ENCODE measurements around the gene MAPK7. TPM values are rescaled to one million over a fixed set of nuclear protein-coding genes. Genes with fewer than 3 reads are reported as not detected.

The MAPK7 gene
- total and polyA plus RNA-seq, 2 of the 8 experiments (the other 6 are each of a cell fraction or from before 2014, with no cell fraction given), result 15.2 to 28.1 TPM

GRCh38 chr17:19421926-19422325 is 43.6 kb downstream of the MAPK7 start:
- Histone ChIP-seq H3K18ac (ENCODE audit: extremely low read depth, low read length) (no peak overlapping the region), H4K91ac (replicated peaks; ENCODE audit: insufficient read length, low read length) (no peak overlapping the region), H3K79me2 (ENCODE audit: control insufficient read depth in 1 of 2, insufficient read depth in 2 of 2, low read length in 2 of 2) (no peaks in the 10 kb centered on the region), H3K9ac (replicated peaks in 1 of 4; ENCODE audit: extremely low read depth in 1 of 4, low read depth in 3 of 4, low read length in 3 of 4) (no peak overlapping the region), H3K79me1 (ENCODE audit: low read depth, low read length) (no peaks in the 10 kb centered on the region), H2BK12ac (ENCODE audit: low read depth, low read length) (no peak overlapping the region), H3K4me3 (ENCODE audit: extremely low read depth in 1 of 4, insufficient read depth in 2 of 4, low read depth in 3 of 4, low read length in 4 of 4) (no peak overlapping the region), H3K9me3 (ENCODE audit: insufficient read depth in 2 of 2, low read depth in 1 of 2, low read length in 1 of 2) (no peaks in the 10 kb centered on the region), H3K27ac (ENCODE audit: low read depth, low read length) (no peak overlapping the region), H3K14ac (ENCODE audit: insufficient read length) (no peak overlapping the region), H3K4me1 (replicated peaks in 1 of 4; ENCODE audit: control insufficient read depth in 3 of 4, insufficient read depth in 4 of 4, low read length in 3 of 4) (peaks cover 0 to 7% (median 1%) of the 10 kb centered on the region in 4 experiments; a peak in 3 of 7 replicates), H3K56ac (replicated peaks; ENCODE audit: insufficient read length, low read depth, low read length) (no peak overlapping the region), H3K4ac (replicated peaks; ENCODE audit: insufficient read length, low read depth, low read length) (no peak overlapping the region), H2BK20ac (ENCODE audit: low read length) (no peak overlapping the region), H3K27me3 (replicated peaks in 1 of 4; ENCODE audit: control insufficient read depth in 3 of 4, extremely low read depth in 1 of 4, insufficient read depth in 3 of 4, low read length in 3 of 4) (peaks cover 0 to 4% (median under 1%) of the 10 kb centered on the region in 4 experiments; a peak in 2 of 7 replicates), H3K23me2 (ENCODE audit: low read depth, low read length) (no peaks in the 10 kb centered on the region), H2BK120ac (replicated peaks; ENCODE audit: low read depth, low read length) (no peak overlapping the region), H3K23ac (ENCODE audit: insufficient read length) (no peak overlapping the region), H2AFZ (ENCODE audit: low read length) (no peak overlapping the region), H4K20me1 (replicated peaks in 1 of 2; ENCODE audit: control insufficient read depth in 1 of 2, insufficient read depth in 2 of 2, low read length in 2 of 2) (no peaks in the 10 kb centered on the region), H3K4me2 (ENCODE audit: insufficient read depth in 1 of 2, low read depth in 2 of 2, low read length in 2 of 2) (no peak overlapping the region), H2AK5ac (ENCODE audit: low read depth, low read length) (no peak overlapping the region), H2BK15ac (ENCODE audit: low read length) (no peak overlapping the region), H3K36me3 (ENCODE audit: control insufficient read depth in 2 of 4, insufficient read depth in 4 of 4, low read length in 3 of 4) (no peaks in the 10 kb centered on the region), H4K8ac (ENCODE audit: extremely low read depth, insufficient read depth, low read length) (no peak overlapping the region), H4K5ac (ENCODE audit: insufficient read length, low read depth, low read length) (no peak overlapping the region), H2BK5ac (ENCODE audit: low read depth, low read length) (no peak overlapping the region)
- FAIRE-seq (no peak), DNase-seq (ENCODE audit: low read depth in 1 of 2, low spot score in 2 of 2) (no peak)
- TF ChIP-seq CEBPB (IDR thresholded peaks at IDR 0.05; ENCODE audit: low read depth, low read length), result no peak
- TF ChIP-seq NANOG (IDR thresholded peaks at IDR 0.05; ENCODE audit: insufficient read depth, low read depth, low read length, poor library complexity, severe bottlenecking), result no peak
- no peak for TF ChIP-seq KDM5A (IDR thresholded peaks at IDR 0.05; ENCODE audit: low read length)
- no peak for TF ChIP-seq GABPA (IDR thresholded peaks at IDR 0.05; ENCODE audit: borderline replicate concordance, insufficient read depth, low read length)
- TF ChIP-seq ATF2 (IDR thresholded peaks at IDR 0.05; ENCODE audit: low read length), result no peak
- no peak for TF ChIP-seq SP2 (IDR thresholded peaks at IDR 0.05; ENCODE audit: low read length)
- TF ChIP-seq SAP30 (IDR thresholded peaks at IDR 0.05; ENCODE audit: insufficient read depth, insufficient replicate concordance, low read length), result no peak
- TF ChIP-seq NRF1 (IDR thresholded peaks at IDR 0.05; ENCODE audit: low read depth, low read length), result no peak
- no peak for TF ChIP-seq JUN (IDR thresholded peaks at IDR 0.05; ENCODE audit: low read depth, low read length)
- 88% methylated on average over 6 of the region's 6 CpGs; no CpG with 5 or more reads in 1 of the 2 experiments for WGBS, 2 experiments (ENCODE audit: extremely low coverage in 1 of 2, insufficient coverage in 1 of 2, insufficient read length in 1 of 2, insufficient replicate concordance in 2 of 2, low coverage in 1 of 2, low lambda C conversion rate in 2 of 2, missing lambda C conversion rate in 1 of 2)
- POLR2A ChIA-PET (ENCODE audit: partially characterized antibody), result no interaction called here
- CTCF ChIA-PET (ENCODE audit: partially characterized antibody), result interaction anchor here (1.6 kb wide), 1 partner anchor 9 kb away, joined by 3 read pairs; no protein-coding TSS in a partner anchor

Data from H1 (cell line).